Head of caudate nucleus (tissue), 42 donors: Measurements from ENCODE around the gene ARAP2.

ENCODE experiments used
- DNase-seq, 42 donors: peaks; one replicate each; pipeline versions ENCODE4 v3.0.0 to v3.0.0-alpha.2; 2020 to 2021; ENCODE audit warnings: mixed read lengths in 7 of 42
- intact Hi-C: fragments of 100-400 bp; cut with DNase I; formaldehyde crosslinking; loops from one replicate; pipeline ENCODE4 v1.15.0; 2022

ARAP2 gene, protein sequence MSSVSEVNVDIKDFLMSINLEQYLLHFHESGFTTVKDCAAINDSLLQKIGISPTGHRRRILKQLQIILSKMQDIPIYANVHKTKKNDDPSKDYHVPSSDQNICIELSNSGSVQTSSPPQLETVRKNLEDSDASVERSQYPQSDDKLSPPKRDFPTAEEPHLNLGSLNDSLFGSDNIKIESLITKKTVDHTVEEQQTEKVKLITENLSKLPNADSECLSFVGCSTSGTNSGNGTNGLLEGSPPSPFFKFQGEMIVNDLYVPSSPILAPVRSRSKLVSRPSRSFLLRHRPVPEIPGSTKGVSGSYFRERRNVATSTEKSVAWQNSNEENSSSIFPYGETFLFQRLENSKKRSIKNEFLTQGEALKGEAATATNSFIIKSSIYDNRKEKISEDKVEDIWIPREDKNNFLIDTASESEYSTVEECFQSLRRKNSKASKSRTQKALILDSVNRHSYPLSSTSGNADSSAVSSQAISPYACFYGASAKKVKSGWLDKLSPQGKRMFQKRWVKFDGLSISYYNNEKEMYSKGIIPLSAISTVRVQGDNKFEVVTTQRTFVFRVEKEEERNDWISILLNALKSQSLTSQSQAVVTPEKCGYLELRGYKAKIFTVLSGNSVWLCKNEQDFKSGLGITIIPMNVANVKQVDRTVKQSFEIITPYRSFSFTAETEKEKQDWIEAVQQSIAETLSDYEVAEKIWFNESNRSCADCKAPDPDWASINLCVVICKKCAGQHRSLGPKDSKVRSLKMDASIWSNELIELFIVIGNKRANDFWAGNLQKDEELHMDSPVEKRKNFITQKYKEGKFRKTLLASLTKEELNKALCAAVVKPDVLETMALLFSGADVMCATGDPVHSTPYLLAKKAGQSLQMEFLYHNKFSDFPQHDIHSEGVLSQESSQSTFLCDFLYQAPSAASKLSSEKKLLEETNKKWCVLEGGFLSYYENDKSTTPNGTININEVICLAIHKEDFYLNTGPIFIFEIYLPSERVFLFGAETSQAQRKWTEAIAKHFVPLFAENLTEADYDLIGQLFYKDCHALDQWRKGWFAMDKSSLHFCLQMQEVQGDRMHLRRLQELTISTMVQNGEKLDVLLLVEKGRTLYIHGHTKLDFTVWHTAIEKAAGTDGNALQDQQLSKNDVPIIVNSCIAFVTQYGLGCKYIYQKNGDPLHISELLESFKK (N-terminal part only)

GRCh38 chr4:36244257-36245082 lies at the start of gene ARAP2:
TSS of gene ARAP2 (minus strand) at chr4:36244514. CDS start at chr4:36229486, 15,028 bp downstream.
- peak in 40 of 42 donors; percentile 37 to 82 (median 65) for DNase-seq
- intact Hi-C loops: loop anchor here (2.0 kb wide), 1 partner anchor 26 kb away; no protein-coding TSS in a partner anchor

GRCh38 chr4:36292556-36293188 lies 48.4 kb upstream of the ARAP2 start:
- peak in 21 of 42 donors; percentile 7 to 72 (median 37) for DNase-seq
- intact Hi-C loops: no loop called here

GRCh38 chr4:36290641-36291040 lies 46.3 kb upstream of the ARAP2 start:
- intact Hi-C loops: no loop called here
- DNase-seq: no peak

DNA sequence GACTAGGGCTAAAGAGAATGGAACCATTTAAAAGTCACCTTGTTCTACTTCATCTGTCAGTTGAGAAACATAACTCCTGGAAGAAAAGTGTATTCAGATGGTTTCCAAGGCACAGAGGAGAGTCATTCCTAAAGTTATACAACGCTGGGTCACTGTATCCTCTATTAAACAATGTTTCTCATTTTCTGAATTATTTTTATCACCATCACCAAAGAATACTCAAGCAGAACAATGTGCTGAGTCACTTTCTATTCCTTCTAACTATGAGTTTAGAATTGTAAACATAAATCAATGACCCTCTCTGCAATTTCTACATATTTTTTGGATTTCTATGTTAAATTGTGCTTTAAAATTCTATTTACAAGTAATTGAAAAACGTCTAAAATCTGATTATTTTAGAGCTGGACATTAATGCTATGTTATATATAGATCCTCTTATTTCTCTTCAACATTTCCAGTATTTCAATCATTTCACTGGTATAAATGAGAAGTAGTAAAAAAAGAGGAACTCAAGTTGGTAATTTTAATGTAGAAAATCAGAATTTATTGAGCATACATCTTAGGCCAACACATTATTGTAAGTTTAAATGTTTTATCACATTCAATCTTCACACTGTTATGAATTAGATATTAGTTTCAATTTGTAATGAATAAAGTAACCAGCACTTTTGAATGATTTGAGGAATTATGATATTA lies 44.6 kb upstream of the ARAP2 start:
- no peak for DNase-seq
- intact Hi-C loops: no loop called here

GRCh38 chr4:36286481-36286871 lies 42.2 kb upstream of the ARAP2 start:
- DNase-seq: no peak
- intact Hi-C loops: no loop called here

DNA sequence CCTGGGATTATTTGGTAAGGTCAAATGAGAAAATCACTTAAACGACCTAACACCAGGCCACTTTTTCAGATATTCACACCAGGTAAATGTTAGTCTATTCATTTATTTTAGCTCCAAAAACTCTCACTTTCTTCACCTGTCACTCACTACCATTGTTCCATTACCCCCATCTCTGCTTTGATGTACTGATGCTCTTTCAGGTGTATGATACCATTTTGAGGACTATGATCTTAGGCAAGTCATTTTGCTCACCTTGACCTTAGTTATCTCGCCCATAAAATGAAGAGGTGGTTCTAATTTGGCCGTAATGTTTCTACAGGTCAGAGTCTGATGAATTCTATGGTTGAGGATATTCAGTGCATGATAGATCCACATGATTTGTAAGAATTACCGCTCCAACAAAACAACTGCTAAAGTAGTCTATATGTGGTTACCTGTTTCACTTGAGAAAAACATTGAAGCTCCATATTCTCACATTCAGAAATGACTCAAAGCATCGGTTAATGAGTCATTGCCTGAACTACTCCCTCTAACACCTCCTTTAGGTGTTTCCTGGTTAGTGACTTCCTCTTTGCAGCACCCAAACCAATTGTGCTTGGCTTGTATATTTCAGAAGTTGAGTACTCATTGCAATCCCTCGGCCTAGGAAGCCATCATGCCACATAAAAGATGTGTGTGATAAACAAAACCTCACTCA lies 41.6 kb upstream of the ARAP2 start:
- intact Hi-C loops: no loop called here
- no peak for DNase-seq

DNA sequence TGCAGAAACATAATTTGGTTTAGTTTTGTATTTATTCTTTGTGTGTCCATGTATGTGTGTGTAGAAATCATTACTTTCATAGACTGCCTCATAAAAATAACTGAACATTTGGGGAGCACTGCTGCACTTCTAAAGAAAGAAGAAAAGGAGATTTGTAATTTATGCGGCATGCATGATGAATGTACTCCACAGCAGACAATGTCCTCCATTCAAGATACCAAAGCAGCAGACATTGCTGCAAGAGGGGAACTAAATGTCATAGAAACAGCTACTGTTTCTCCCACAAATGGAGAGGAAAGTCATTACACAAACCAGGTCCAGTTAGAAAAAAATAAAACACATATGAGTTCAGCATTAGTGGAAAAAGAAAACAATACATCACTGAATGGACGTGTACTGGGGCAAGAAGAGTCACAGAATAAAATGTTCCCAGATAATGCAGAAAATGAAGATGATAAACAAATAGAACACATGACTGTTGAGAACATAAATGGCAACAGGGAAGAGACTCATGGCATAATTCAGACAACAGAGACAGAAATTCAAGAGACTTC lies 39.7 kb upstream of the ARAP2 start:
- DNase-seq: peak in 9 of 42 donors; percentile 21 to 73 (median 47)
- intact Hi-C loops: no loop called here

DNA sequence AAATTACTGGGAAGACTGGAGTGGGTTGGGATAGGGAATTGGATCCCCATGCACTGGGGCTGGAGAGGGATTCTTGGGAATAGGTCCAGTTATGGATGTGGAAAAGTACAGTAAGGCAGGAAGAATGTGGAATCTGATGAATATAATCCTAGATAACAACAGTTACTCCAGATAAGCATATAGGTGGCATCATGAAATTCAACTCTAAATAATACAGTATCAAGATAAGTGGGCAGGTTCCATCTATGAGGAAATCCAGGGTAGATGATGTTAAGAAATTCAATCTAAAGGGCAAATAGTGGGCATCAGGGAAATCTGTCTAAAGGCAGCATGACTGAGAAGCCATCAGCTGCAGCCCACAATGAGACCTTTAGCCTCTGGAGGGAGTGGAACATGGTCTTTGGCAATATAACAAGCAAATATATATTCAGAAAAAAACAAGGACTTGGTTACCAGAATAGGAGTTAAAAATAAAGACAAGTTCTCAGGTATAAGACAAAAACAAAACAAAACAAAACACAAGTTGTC lies 38.3 kb upstream of the ARAP2 start:
- DNase-seq: no peak
- intact Hi-C loops: no loop called here

- intact Hi-C loops: no loop called here
- DNase-seq: no peak
Observed at GRCh38 chr4:36281384-36282106, 37.2 kb upstream of the ARAP2 start, which contains the start of gene DTHD1. TSS of gene DTHD1 (plus strand) at chr4:36281616. CDS start at chr4:36281759, 143 bp downstream.

GRCh38 chr4:36280555-36280954 lies 36.2 kb upstream of the ARAP2 start:
- peak in 23 of 42 donors; percentile 9 to 68 (median 39) for DNase-seq

GRCh38 chr4:36278789-36279188 lies 34.5 kb upstream of the ARAP2 start:
- intact Hi-C loops: no loop called here
- no peak for DNase-seq

More at GRCh38 chr4:36280555-36280954, 36.2 kb upstream of the ARAP2 start:
- intact Hi-C loops: no loop called here

GRCh38 chr4:36277533-36277932 lies 33.2 kb upstream of the ARAP2 start:
- intact Hi-C loops: no loop called here

GRCh38 chr4:36274158-36274557 lies 29.8 kb upstream of the ARAP2 start:
- intact Hi-C loops: no loop called here
- DNase-seq: no peak

More at GRCh38 chr4:36277533-36277932, 33.2 kb upstream of the ARAP2 start:
- DNase-seq: no peak

DNA sequence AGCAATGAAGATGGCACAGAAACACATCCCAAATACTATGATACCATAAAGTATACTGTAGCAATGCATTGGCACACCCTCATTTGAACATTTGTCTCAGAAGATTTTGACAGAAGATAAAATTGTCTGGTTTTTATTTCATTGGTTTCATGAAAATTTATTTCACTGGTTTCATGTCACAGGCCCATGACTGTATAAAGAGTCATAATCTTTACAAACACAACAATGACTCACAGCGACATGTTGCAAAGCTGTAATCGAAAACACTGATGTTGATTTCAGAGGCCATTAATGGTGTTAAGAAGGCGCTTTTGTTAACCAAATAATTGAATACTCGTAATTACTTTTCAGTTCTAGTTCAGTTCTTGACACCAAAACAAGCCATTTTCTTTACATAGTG lies 29.0 kb upstream of the ARAP2 start:
- no peak for DNase-seq
- intact Hi-C loops: no loop called here

DNA sequence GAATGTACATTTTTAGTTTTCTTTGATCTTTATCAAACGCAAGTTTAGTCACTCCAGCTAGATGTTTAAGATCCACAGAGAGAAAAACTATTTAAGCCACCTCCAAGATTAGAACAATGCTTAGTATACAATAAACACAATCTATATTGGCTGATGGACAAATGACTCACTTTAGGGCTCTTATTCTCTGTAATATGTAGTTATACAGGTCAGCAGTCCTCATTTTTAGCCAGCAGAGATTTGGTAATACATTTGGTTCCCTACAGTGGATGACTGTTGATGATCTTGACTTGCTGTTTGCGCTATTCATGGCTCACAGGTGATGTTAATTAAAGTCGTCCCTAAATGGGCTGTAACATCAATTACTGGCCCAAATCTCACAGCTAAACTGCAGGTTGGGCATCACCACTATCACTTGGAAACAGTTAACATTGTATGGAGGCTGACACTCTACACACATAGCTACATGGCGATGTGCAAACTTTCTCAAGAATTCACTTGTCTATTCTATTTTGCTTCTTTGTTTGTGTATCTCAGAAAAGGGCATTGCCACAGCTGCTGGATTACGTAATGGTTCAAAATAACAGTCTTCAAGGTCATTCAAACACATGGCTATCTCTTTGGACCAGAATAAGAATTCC lies 25.3 kb upstream of the ARAP2 start:
- intact Hi-C loops: no loop called here
- no peak for DNase-seq
